ENCODE measurements around the gene DZIP3.

DZIP3 gene

DNA sequence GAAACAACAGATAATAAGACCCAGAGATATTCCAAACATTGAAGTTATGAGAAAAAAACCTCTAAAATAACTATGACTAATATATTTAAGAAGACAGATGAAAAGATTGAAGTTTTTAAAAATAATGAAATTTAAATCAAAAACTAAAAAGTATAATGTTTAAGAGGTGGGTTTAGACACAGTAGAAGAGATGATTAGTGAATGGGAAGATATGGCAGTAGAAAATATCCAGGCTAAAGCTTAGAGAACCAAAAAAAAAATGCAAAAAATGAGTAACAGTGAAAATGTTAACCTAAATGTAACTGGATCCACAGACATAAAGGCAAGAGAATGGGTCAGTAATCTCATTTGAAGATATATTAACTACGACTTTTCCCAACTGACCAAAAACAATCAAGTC lies 115.5 kb downstream of the DZIP3 start:
- DNase-seq, result no peak

DNA sequence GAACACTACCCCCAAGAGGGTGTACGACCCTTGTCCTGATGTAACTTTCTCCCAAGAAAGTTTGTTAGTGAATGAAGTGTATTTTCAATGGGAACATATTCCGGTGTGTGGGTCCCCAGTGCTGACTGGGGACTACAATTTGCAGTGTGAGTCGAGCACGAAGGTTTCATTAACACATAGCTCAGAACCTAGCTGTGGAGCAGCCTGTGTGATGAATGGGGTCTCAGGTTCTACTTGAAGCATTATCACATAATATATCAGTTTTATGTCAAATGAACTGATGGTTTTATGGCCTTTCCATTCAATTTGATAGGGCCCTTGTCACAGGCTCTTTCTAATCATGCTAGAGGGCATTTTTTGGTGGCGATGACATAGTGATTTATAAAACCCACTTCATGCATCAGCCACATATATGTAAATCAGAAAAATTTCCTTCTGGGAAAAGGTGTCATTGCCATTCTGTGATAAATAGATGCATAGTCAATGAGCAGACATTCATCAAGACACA lies 123.5 kb downstream of the DZIP3 start:
- DNase-seq, result no peak

DNA sequence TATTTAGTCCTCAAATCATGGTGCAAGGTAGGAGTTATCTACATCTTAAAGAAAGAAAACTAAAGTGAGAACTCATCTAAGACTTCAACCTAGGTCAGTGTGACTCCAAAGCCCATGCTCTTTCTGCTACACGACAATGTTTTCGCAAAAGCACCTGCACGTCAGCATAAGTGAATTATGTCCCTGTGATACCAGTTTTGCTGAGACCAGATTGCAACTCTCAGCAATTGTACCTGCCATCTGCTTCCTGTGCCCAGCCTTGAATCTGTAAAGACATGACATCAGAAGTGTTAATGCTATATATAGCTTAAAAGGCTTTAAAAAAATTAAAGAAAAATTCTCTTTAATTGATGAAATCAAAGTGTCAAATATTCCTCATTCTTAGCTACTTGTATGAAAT lies 124.3 kb downstream of the DZIP3 start:
- DNase-seq, result no peak

DNA sequence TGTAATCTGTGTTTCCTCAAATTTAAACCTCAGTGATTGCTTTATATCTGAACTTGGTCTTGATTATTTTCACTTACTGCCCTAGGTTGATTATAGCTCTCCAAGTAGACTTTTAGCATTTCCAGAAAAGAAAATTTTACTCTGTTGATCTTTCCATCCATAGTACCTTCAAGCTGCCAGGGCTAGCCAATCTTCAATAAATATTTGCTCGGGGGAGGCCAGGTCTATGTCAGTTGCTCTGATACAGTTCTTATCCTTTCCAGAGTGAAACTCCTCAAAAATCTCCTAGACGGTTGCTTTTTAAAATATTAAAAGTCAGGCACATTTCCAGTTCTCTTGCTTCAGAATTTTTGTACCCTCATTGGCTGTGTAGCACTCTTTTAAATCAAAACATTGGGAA lies 128.9 kb downstream of the DZIP3 start:
- no peak for DNase-seq

DNA sequence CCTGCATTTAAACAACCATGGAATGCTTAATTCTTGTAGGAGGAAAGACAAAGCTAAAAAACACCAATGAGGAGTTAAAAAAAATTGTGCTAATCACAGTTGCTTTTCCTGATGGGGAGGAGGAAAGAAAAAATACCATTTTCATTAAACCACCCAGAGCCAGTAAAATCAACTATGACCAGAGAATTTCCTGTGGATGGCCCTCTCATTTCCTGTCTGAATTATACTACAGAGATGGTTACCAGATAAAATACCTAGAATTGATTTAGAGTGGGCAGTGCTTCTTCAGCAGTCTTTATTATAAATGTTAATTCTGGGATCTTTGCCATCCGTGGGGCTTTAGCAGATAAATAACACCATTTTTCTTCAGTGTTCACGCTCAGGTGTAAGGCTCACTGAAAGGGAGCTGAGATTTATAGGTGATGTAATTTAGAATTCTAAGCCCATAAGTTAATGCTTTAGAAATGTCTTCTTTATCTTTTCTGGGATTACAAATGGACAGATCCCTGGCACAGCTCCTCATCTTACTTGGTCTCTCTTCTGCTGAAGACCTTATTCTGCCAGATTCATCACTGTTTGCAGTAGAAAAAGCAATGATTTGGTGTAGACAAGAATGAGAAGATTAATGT lies 129.8 kb downstream of the DZIP3 start:
- no peak for DNase-seq

DNA sequence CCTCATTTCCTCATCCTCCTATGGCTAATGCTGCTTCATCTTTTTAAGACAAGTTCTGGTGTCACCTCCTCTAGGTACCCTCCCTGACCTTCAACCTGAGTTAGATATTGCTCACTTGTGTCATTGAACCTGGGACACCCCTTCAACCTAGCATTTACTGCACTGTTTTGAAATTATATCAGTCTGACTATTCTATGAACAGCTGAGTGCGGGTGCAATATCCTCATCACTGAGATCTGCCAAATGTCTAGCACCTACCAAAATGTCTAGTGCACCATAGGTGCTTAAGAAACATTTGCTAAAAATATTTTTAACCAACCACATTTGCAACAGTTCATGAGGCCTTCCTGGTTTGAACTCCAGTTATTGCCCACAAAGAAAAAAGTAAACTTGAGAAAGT lies 133.2 kb downstream of the DZIP3 start:
- DNase-seq, result no peak

DNA sequence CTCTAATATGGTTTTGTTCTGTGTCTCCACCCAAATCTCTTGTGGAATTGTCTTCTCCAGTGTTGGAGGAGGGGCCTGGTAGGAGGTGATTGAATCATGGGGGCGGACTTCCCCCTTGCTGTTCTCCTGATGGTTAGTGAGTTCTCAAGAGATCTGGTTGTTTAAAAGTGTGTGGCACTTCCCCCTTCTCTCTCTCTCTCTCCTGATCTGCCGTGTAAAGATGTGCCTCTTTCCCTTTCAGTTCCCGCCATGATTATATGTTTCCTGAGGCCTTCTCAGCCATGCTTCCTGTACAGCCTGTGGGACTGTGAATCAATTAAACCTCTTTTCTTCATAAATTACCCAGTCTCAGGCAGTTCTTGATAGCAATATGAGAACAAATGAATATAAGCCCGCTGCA lies 134.6 kb downstream of the DZIP3 start:
- DNase-seq, result no peak

DNA sequence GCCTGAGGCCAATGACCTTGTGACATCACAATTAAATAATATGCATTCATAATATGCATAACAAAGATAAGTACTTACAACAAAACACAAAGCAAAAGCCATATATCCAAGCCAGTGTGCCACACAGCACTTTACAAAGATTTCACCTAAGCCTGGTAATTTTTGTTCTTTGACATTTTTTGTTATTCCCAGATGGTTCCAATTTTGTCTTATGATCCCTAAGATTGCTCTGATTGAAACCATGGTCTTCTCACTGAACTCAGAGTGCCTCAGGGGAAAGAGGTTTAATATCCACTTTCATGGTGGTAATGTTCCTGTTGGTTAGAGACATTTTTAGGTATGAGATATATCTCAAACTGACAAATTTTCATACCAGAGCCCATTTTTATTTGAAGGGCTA lies 138.6 kb downstream of the DZIP3 start:
- no peak for DNase-seq

DNA sequence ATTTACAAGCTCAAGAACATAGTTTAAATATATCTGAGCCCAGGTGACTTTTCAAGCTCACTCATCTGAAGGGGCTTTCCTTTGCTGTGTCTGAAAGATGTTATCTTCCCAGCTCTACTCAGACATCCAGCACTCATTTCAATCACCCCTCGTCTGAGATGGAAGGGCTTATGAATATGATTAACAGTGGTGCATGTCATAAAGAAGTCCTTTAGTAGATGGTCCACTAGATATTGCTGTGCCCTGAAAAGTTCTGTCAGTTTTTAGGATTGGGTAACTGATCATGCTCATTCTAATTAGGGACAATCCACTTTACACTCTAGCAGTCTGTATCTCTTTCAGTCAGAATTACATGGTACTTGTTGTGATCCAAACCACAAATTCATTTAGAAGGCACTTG lies 139.4 kb downstream of the DZIP3 start:
- no peak for DNase-seq

DNA sequence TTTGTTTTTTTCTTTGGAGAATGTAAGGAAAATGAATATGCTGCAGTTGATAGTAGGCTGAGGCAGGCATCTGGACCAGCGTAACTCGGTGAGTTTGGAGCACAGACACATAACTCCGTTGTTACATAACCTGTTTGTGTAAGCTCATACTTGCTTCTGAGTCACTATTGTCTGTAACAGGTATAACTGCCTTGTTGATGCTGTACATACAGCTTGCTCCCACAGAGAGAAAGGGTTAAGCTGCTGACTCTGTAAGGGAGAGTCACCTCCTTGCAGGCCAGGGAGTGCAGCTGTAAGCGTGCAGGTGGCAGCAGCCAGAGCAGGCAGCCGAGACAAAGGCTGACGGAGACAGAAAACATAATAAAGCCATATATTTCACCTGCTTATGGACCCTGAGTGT lies 147.3 kb downstream of the DZIP3 start:
- DNase-seq, result no peak

DNA sequence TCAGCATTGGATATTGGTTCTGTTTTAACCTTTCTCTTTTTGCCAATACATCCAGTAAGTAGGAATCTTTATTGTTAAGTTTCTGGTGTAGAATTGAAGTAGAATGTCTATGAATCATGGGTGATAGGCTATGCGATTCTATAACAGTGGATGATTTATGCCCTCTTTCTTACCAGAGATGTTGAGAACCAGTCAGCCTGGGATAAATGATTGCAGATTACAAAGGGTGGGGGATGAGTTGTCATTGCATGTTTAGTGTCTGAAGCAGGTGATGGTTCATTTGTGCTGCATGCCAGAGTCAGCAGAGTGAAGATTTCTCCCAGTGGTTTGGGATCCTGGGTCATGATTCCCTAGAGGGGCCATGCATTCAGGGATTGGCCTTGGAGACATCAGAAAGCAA lies 153.4 kb downstream of the DZIP3 start:
- no peak for DNase-seq

Measured in T1000 (cell line).